ENCODE results near the gene THOC1. TPM values are rescaled to one million over a fixed set of nuclear protein-coding genes. Genes with fewer than 3 reads are reported as not detected.

The THOC1 gene
- total RNA-seq, 1 experiment from 2014 or later: 74.5 TPM

DNA sequence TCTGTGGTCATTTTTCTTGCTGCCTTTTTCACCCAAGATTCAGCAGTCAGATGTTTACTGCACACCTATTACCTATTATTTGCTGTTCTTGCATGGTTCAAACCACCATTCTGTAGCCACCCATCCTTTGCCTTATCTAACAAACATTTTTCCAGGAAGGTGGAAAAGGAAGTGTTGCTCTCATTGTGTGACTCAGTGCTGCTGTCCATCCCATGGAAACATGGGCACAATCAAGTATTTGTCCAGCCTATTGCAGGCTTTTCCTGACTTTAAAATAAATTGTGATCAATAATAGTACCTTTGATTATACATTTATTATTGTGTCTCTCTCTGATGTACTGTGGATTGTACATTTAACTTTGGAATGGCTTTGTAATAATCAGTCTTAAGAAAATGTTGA is 56.3 kb downstream of the THOC1 start:
- Histone ChIP-seq H3K27ac (ENCODE audit: insufficient read length, low read depth, low read length) (no peak overlapping the region), H3T11ph (ENCODE audit: low read length) (no peak overlapping the region), H2BK12ac (ENCODE audit: insufficient read length, low read depth, low read length) (no peak overlapping the region), H2BK5ac (ENCODE audit: insufficient read length, low read length) (no peak overlapping the region), H3K14ac (ENCODE audit: insufficient read depth, low read length) (no peak overlapping the region), H3K4me2 (ENCODE audit: insufficient read depth, insufficient read length, low read length) (no peak overlapping the region), H3K23me2 (ENCODE audit: insufficient read length, low read depth, low read length, poor library complexity, severe bottlenecking) (no peaks in the 10 kb centered on the region), H2BK20ac (ENCODE audit: low read depth, low read length, poor library complexity, severe bottlenecking) (no peak overlapping the region), H2AFZ (ENCODE audit: low read length) (no peak overlapping the region), H3K4ac (ENCODE audit: low read depth, low read length) (no peak overlapping the region), H3K9ac (ENCODE audit: extremely low read depth, insufficient read length, low read length) (no peak overlapping the region), H4K5ac (ENCODE audit: insufficient read length, low read depth, low read length) (no peak overlapping the region), H4K91ac (ENCODE audit: insufficient read length, low read depth, low read length) (no peak overlapping the region), H2AK5ac (ENCODE audit: insufficient read length, low read length) (no peak overlapping the region), H4K20me1 (ENCODE audit: control insufficient read depth, insufficient read depth, insufficient read length) (no peaks in the 10 kb centered on the region), H2BK15ac (ENCODE audit: low read depth, low read length) (no peak overlapping the region), H3K18ac (ENCODE audit: insufficient read length, low read depth, low read length) (no peak overlapping the region), H2BK120ac (ENCODE audit: low read depth, low read length, poor library complexity, severe bottlenecking) (no peak overlapping the region), H3K9me3 (ENCODE audit: control insufficient read depth, low read depth, low read length) (no peaks in the 10 kb centered on the region), H3K56ac (ENCODE audit: insufficient read length, low read depth, low read length) (no peak overlapping the region), H3K4me1 (ENCODE audit: insufficient read depth, low read length) (no peaks in the 10 kb centered on the region; the same call in 1 of the 2 replicates), H3K27me3 (ENCODE audit: insufficient read depth, low read length) (no peaks in the 10 kb centered on the region), H3K23ac (ENCODE audit: insufficient read length, low read depth, low read length) (no peak overlapping the region), H3K79me2 (ENCODE audit: insufficient read depth, low read length) (no peaks in the 10 kb centered on the region), H3K79me1 (ENCODE audit: insufficient read depth, low read depth, low read length, poor library complexity, severe bottlenecking) (no peaks in the 10 kb centered on the region), H4K8ac (replicated peaks; ENCODE audit: insufficient read length, low read depth, low read length) (no peak overlapping the region)
- Mint-ChIP-seq H3K4me3 (no peak overlapping the region), H3K27me3 (ENCODE audit: low read depth) (no peaks in the 10 kb centered on the region), H3K4me1 (peaks cover 24 to 27% of the 10 kb centered on the region in 2 experiments), H3K9me3 (no peaks in the 10 kb centered on the region), H3K36me3 (ENCODE audit: insufficient read depth in 1 of 3, low read depth in 3 of 3) (peaks cover 29 to 60% (median 50%) of the 10 kb centered on the region in 3 experiments; a peak in 6 of 7 replicates), H3K27ac (peak overlapping the region in 1 of 3 experiments; percentile 39; a peak in 2 of 7 replicates)
- DNase-seq: no peak
- TF ChIP-seq, protein P1, sequence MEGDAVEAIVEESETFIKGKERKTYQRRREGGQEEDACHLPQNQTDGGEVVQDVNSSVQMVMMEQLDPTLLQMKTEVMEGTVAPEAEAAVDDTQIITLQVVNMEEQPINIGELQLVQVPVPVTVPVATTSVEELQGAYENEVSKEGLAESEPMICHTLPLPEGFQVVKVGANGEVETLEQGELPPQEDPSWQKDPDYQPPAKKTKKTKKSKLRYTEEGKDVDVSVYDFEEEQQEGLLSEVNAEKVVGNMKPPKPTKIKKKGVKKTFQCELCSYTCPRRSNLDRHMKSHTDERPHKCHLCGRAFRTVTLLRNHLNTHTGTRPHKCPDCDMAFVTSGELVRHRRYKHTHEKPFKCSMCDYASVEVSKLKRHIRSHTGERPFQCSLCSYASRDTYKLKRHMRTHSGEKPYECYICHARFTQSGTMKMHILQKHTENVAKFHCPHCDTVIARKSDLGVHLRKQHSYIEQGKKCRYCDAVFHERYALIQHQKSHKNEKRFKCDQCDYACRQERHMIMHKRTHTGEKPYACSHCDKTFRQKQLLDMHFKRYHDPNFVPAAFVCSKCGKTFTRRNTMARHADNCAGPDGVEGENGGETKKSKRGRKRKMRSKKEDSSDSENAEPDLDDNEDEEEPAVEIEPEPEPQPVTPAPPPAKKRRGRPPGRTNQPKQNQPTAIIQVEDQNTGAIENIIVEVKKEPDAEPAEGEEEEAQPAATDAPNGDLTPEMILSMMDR (conservative IDR thresholded peaks at IDR 0.05): no peak

All from H9 (cell line).